OCI-LY1 (cell line): ENCODE measurements around the gene IQGAP3.

ENCODE experiments used
- H2AFZ ChIP-seq: fragments of 200-600 bp; sonication (generic), shearing (Covaris generic); 2 replicates; pipeline ENCODE4 v1.6.0; 2014; ENCODE audit warnings: antibody characterized with exemption, mild to moderate bottlenecking, low read length
- H3F3A ChIP-seq: fragments of 200-600 bp; sonication (generic), shearing (Covaris generic); 2 replicates; pipeline ENCODE4 v1.6.0; 2014; ENCODE audit warnings: mild to moderate bottlenecking, antibody characterized with exemption, low read length, moderate library complexity; ENCODE audit not compliant: insufficient read depth
- H3K27ac ChIP-seq: fragments of 200-600 bp; sonication (generic); 2 replicates; pipeline ENCODE4 v1.5.1; 2014; ENCODE audit warnings: low read length, mixed run types, mild to moderate bottlenecking, low read depth; ENCODE audit not compliant: poor library complexity, severe bottlenecking
- H3K27me3 ChIP-seq: fragments of 200-600 bp; sonication (generic); 2 replicates; pipeline ENCODE4 v1.6.0; 2014; ENCODE audit warnings: antibody characterized with exemption, mild to moderate bottlenecking, low read length, moderate library complexity; ENCODE audit not compliant: insufficient read depth
- H3K36me3 ChIP-seq: fragments of 200-600 bp; sonication (generic); 2 replicates; pipeline ENCODE4 v1.6.1; 2014; ENCODE audit warnings: mild to moderate bottlenecking, antibody characterized with exemption, low read length, moderate library complexity, mixed read lengths; ENCODE audit not compliant: insufficient read depth
- H3K4me1 ChIP-seq: fragments of 200-600 bp; sonication (generic); 2 replicates; pipeline ENCODE4 v1.5.1; 2014; ENCODE audit warnings: mild to moderate bottlenecking, low read length, moderate library complexity; ENCODE audit not compliant: insufficient read depth, severe bottlenecking
- H3K4me2 ChIP-seq: fragments of 200-600 bp; sonication (generic), shearing (Covaris generic); 2 replicates; pipeline ENCODE4 v1.6.1; 2014; ENCODE audit warnings: low read length
- H3K4me3 ChIP-seq: fragments of 200-600 bp; sonication (generic); 2 replicates; pipeline ENCODE4 v1.5.1; 2014; ENCODE audit warnings: low read length, low read depth, mild to moderate bottlenecking, mixed read lengths; ENCODE audit not compliant: poor library complexity, severe bottlenecking
- H3K79me2 ChIP-seq: fragments of 200-600 bp; shearing (Covaris generic); 2 replicates; pipeline ENCODE4 v1.6.1; 2016; ENCODE audit warnings: mixed run types, low read length, mixed read lengths; ENCODE audit not compliant: insufficient read depth
- H3K9ac ChIP-seq: fragments of 200-600 bp; sonication (generic), shearing (Covaris generic); 2 replicates; pipeline ENCODE4 v1.6.1; 2014; ENCODE audit warnings: mild to moderate bottlenecking, low read length, mixed read lengths
- H3K9me2 ChIP-seq: fragments of 200-600 bp; sonication (generic), shearing (Covaris generic); 2 replicates; pipeline ENCODE4 v1.6.1; 2014; ENCODE audit warnings: low read depth, mild to moderate bottlenecking, low read length, mixed read lengths
- H3K9me3 ChIP-seq: fragments of 200-600 bp; shearing (Covaris generic); 2 replicates; pipeline ENCODE4 v1.6.1; 2014; ENCODE audit warnings: low read length, mixed read lengths
- H4K20me1 ChIP-seq: fragments of 200-600 bp; sonication (generic), shearing (Covaris generic); 2 replicates; pipeline ENCODE4 v1.6.0; 2016; ENCODE audit warnings: mild to moderate bottlenecking, low read length; ENCODE audit not compliant: insufficient read depth
- CTCF ChIP-seq: fragments of 200-600 bp; sonication (generic), shearing (Covaris generic); IDR thresholded peaks from 2 replicates; pipeline ENCODE4 v1.5.1; 2017; ENCODE audit warnings: mild to moderate bottlenecking, antibody characterized with exemption, low read length, moderate library complexity, mixed read lengths
- EZH2 ChIP-seq: fragments of 200-600 bp; sonication (generic), shearing (Covaris generic); IDR thresholded peaks from 2 replicates; pipeline ENCODE4 v1.8.0; 2017; ENCODE audit warnings: borderline replicate concordance, mixed run types, mild to moderate bottlenecking, antibody characterized with exemption, low read length, moderate library complexity, mixed read lengths

IQGAP3 gene

DNA sequence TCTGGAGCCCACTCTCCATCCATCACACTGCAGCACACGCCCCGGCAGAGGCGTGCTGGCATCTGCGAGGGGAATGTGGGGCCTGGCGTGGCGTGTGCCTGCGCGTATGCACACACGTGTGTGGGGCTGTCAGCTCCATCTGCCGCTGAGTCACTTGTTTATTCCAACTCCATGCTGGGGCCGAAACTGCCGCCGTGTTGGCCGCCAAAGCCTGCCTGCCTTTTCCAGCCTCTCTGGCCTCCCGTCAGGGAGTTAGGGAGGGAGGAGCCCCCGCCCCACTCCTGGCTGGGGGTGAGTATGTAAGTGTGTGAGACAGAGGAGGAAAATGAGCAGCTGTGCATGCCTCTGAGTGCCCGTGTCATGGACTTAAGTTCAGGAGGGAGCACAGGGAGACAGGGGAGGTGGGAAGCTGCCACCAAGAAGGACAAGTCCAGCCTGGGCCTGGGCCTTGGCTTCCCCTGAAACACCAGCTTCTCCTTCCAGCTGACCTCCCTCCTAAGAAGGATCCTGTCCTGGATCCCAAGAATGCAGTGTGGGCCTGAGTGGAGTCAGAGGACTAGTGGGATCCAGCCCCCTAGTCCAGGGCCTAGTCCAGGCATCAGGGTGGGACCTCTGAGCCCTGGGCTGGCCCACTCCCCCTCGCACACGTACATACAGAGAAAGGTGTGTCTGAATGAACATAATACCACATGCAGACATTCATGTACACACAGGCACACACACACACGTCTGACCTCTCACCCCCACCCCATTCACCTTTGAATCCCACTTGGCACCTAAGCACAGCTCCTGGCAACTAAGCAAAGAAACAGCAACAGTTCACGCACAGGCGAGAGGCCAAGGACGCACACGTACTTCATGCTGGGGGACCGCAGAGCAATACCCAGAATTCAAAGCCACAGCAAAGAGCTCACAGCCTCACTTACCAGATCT lies 96.5 kb downstream of the IQGAP3 start:
- Histone ChIP-seq H3K79me2 (no peaks in the 10 kb centered on the region), H4K20me1 (no peaks in the 10 kb centered on the region), H3K36me3 (peaks cover 92% of the 10 kb centered on the region), H3K9me2 (no peaks in the 10 kb centered on the region), H3K9ac (no peak overlapping the region), H3K4me1 (peaks cover 1% of the 10 kb centered on the region), H3K9me3 (no peaks in the 10 kb centered on the region), H3K4me3 (no peak overlapping the region), H2AFZ (no peak overlapping the region), H3K27me3 (no peaks in the 10 kb centered on the region), H3K27ac (no peak overlapping the region), H3F3A (no peaks in the 10 kb centered on the region; the same call in 1 of the 2 replicates), H3K4me2 (no peak overlapping the region)
- TF ChIP-seq EZH2: no peak
- no peak for TF ChIP-seq CTCF
